ENCODE results near the gene BTG1.
"Not testable (repeated sequence)": the region's sequence is repeated elsewhere in the genome, so short reads cannot be mapped to it uniquely, and the experiment has no call there.

The BTG1 gene

GRCh38 chr12:92098594-92099380 lies 46.9 kb downstream of the BTG1 start:
- DNase-seq (ENCODE audit: low read depth), result no peak

- DNase-seq (ENCODE audit: low read depth), result no peak
Measured at GRCh38 chr12:92096346-92097136, 49.1 kb downstream of the BTG1 start.

GRCh38 chr12:92094751-92095161 lies 50.9 kb downstream of the BTG1 start:
- DNase-seq (ENCODE audit: low read depth), result no peak

DNA sequence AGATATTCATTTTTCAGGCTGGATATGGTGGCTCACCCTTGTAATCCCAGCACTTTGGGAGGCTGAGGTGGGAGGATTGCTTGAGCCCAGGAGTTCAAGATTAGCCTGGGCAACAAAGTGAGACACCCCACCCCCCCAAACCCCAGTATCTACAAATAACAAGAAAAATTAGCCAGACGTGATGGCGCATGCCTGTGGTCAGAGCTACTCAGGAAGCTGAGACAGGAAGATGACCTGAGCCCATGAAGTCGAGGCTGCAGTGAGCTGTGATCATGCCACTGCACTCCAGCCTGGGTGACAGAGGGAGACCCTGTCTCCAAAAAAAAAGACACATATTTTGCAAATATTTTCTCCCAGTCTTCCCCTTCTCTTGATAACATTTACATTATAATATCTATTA lies 51.3 kb downstream of the BTG1 start:
- DNase-seq (ENCODE audit: low read depth), result not testable (repeated sequence)

All from T follicular helper cell (primary cell).